GM12878 (cell line): ENCODE results near the gene MARCHF9. TPM values are rescaled to one million over a fixed set of nuclear protein-coding genes. Genes with fewer than 3 reads are reported as not detected.

Source experiments
- ATAC-seq: fragments of 200-7000 bp; cut with Tn5 transposase; 3 replicates; pipeline ENCODE4 v1.9.1; 2020; ENCODE audit warnings: mild to moderate bottlenecking, moderate library complexity
- BruUV-seq: library from RNA; stranded (reverse); fragments of 400-500 nt; replicated peaks from 2 replicates; lab custom pipeline; 2021; lab: Mats Ljungman, UMichigan
- CTCF ChIA-PET: fragments of 300-600 bp; sonication (Branson Sonifier 250); formaldehyde crosslinking; extraction: SDS; loops from one replicate; lab custom pipeline; 2021; ENCODE audit warnings: inconsistent platforms; lab: Yijun Ruan, JAX
- POLR2A ChIA-PET: fragments of 350-600 bp; formaldehyde crosslinking; extraction: SDS; loops from one replicate; lab custom pipeline; 2021; ENCODE audit warnings: inconsistent platforms; lab: Charles Lee
- RAD21 ChIA-PET: fragments of 300-600 bp; sonication (Branson Sonifier 250); formaldehyde crosslinking; loops from one replicate; lab custom pipeline; 2023; ENCODE audit warnings: antibody characterized with exemption; ENCODE audit not compliant: unreplicated experiment; lab: Charles Lee
- SMC1A ChIA-PET: fragments of 300-600 bp; sonication (Branson Sonifier 250); formaldehyde crosslinking; loops from one replicate; lab custom pipeline; 2023; ENCODE audit not compliant: unreplicated experiment, uncharacterized antibody; lab: Charles Lee
- DNase-seq: peaks from one replicate; pipeline ENCODE4 v3.0.0-alpha.2; 2011; ENCODE audit warnings: low read depth, low spot score
- FAIRE-seq: peaks from 3 replicates; lab custom pipeline; 2011; peaks lifted over from hg19 to GRCh38; lab: Jason Lieb, UNC
- H2AFZ ChIP-seq: 2 replicates; pipeline ENCODE4 v1.6.0; 2011; ENCODE audit warnings: low read depth, low read length, control low read depth; ENCODE audit not compliant: control insufficient read depth
- H3K27ac ChIP-seq: 2 replicates; pipeline ENCODE4 v1.5.1; 2011; ENCODE audit warnings: control low read depth; ENCODE audit not compliant: control insufficient read depth, insufficient read depth
- H3K27me3 ChIP-seq, 2 experiments: replicated peaks in 1 of 2; 2 replicates each; pipeline versions ENCODE4 v1.6.0 to v1.6.1; 2011; ENCODE audit warnings: low read length in 1 of 2; ENCODE audit not compliant: control insufficient read depth in 2 of 2, insufficient read depth in 2 of 2
- H3K36me3 ChIP-seq, 2 experiments: 2 replicates each; pipeline ENCODE4 v1.5.1; 2011; ENCODE audit warnings: low read length in 1 of 2; ENCODE audit not compliant: control insufficient read depth in 2 of 2, insufficient read depth in 2 of 2
- H3K4me1 ChIP-seq: 2 replicates; pipeline ENCODE4 v1.6.1; 2011; ENCODE audit warnings: mild to moderate bottlenecking, low read length, moderate library complexity, mixed read lengths; ENCODE audit not compliant: control insufficient read depth, insufficient read depth
- H3K4me2 ChIP-seq: 2 replicates; pipeline ENCODE4 v1.6.0; 2011; ENCODE audit warnings: control low read depth; ENCODE audit not compliant: control insufficient read depth, insufficient read depth
- H3K4me3 ChIP-seq: fragments of 200-600 bp; sonication (generic); 2 replicates; pipeline ENCODE4 v1.5.1; 2016
- H3K79me2 ChIP-seq: 2 replicates; pipeline ENCODE4 v1.6.0; 2011; ENCODE audit warnings: low read length; ENCODE audit not compliant: control insufficient read depth, insufficient read depth
- H3K9ac ChIP-seq: 2 replicates; pipeline ENCODE4 v1.8.0; 2011; ENCODE audit warnings: low read length, control low read depth, mixed read lengths; ENCODE audit not compliant: control insufficient read depth, insufficient read depth
- H3K9me3 ChIP-seq: replicated peaks from 3 replicates; pipeline ENCODE4 v1.5.1; 2011; ENCODE audit warnings: mild to moderate bottlenecking, low read length; ENCODE audit not compliant: control insufficient read depth, insufficient read depth
- H4K20me1 ChIP-seq: 2 replicates; pipeline ENCODE4 v1.6.0; 2011; ENCODE audit not compliant: control insufficient read depth, insufficient read depth
- CBX3 ChIP-seq: fragments of 200-600 bp; sonication (generic); IDR thresholded peaks from 2 replicates; pipeline ENCODE4 v1.6.1; 2016; ENCODE audit warnings: low read depth, borderline replicate concordance
- E4F1 ChIP-seq: fragments of 450-650 bp; IDR thresholded peaks from 2 replicates; pipeline ENCODE4 v1.6.1; 2018; ENCODE audit warnings: borderline replicate concordance, mild to moderate bottlenecking; ENCODE audit not compliant: partially characterized antibody
- EP300 ChIP-seq, 2 experiments: fragments of 150-350 bp in 1 of 2; IDR thresholded peaks; 2 replicates each; pipeline ENCODE4 v1.6.1; 2011 to 2012; ENCODE audit warnings: low read depth in 2 of 2, low read length in 2 of 2, borderline replicate concordance in 1 of 2, improper control_type of control experiment in 1 of 2, inconsistent platforms in 1 of 2; ENCODE audit not compliant: control insufficient read depth in 1 of 2
- GATAD2B ChIP-seq: fragments of 450-650 bp; conservative IDR thresholded peaks from 2 replicates; pipeline ENCODE4 v1.6.1; 2017; ENCODE audit warnings: low read depth, mild to moderate bottlenecking, moderate library complexity
- HDAC6 ChIP-seq: fragments of 200-600 bp; sonication (generic); IDR thresholded peaks from one replicate; pipeline ENCODE4 v1.8.0; 2017; ENCODE audit warnings: antibody characterized with exemption; ENCODE audit not compliant: unreplicated experiment
- HDGF ChIP-seq: fragments of 450-650 bp; IDR thresholded peaks from 2 replicates; pipeline ENCODE4 v1.6.1; 2016; ENCODE audit warnings: antibody characterized with exemption
- IKZF1 ChIP-seq: fragments of 450-650 bp; conservative IDR thresholded peaks from 2 replicates; pipeline ENCODE4 v1.6.1; 2017; ENCODE audit warnings: antibody characterized with exemption, mild to moderate bottlenecking
- IRF4 ChIP-seq: IDR thresholded peaks from 2 replicates; pipeline ENCODE4 v1.6.1; 2011; ENCODE audit warnings: low read depth, low read length
- IRF5 ChIP-seq: fragments of 450-650 bp; IDR thresholded peaks from 2 replicates; pipeline ENCODE4 v1.6.1; 2017; ENCODE audit warnings: borderline replicate concordance
- NRF1 ChIP-seq: conservative IDR thresholded peaks from 2 replicates; pipeline ENCODE4 v1.6.1; 2011; ENCODE audit warnings: mild to moderate bottlenecking, low read depth, low read length, improper control_type of control experiment
- PKNOX1 ChIP-seq: fragments of 450-650 bp; IDR thresholded peaks from 2 replicates; pipeline ENCODE4 v1.6.1; 2016; ENCODE audit warnings: mild to moderate bottlenecking
- PML ChIP-seq: IDR thresholded peaks from 2 replicates; pipeline ENCODE4 v1.6.1; 2012; ENCODE audit warnings: low read length, inconsistent platforms
- POU2F2 ChIP-seq: IDR thresholded peaks from 3 replicates; pipeline ENCODE4 v1.6.1; 2011; ENCODE audit warnings: low read depth, mild to moderate bottlenecking, low read length, borderline replicate concordance
- RCOR1 ChIP-seq: conservative IDR thresholded peaks from 2 replicates; pipeline ENCODE4 v1.6.1; 2012; ENCODE audit warnings: low read depth, low read length, improper control_type of control experiment
- RELA ChIP-seq: fragments of 450-650 bp; IDR thresholded peaks from 2 replicates; pipeline ENCODE4 v1.8.0; 2014; ENCODE audit warnings: borderline replicate concordance; ENCODE audit not compliant: partially characterized antibody
- SUZ12 ChIP-seq: fragments of 200-600 bp; sonication (generic); IDR thresholded peaks from one replicate; pipeline ENCODE4 v1.6.1; 2018; ENCODE audit warnings: antibody characterized with exemption, mild to moderate bottlenecking; ENCODE audit not compliant: unreplicated experiment
- ZBED1 ChIP-seq: IDR thresholded peaks from 2 replicates; pipeline ENCODE4 v1.6.1; 2016; ENCODE audit warnings: borderline replicate concordance
- ZNF274 ChIP-seq: IDR thresholded peaks from one replicate; pipeline ENCODE4 v1.8.0; 2011; ENCODE audit not compliant: insufficient read length, insufficient read depth
- ZNF622 ChIP-seq: fragments of 450-650 bp; IDR thresholded peaks from 2 replicates; pipeline ENCODE4 v1.6.1; 2017; ENCODE audit warnings: mild to moderate bottlenecking, inconsistent platforms
- WGBS: methylation state at CpG from one replicate; pipeline ENCODE4 v1.1.6; 2016; ENCODE audit warnings: low lambda C conversion rate; ENCODE audit not compliant: insufficient replicate concordance, insufficient coverage; ENCODE audit errors: missing lambda C conversion rate; 5-methylcytosine and 5-hydroxymethylcytosine counted together
- in situ Hi-C: fragments of 300-500 bp; cut with MboI; formaldehyde crosslinking; loops from 9 replicates; pipeline ENCODE4 v1.14.3; 2018; ENCODE audit warnings: mixed read lengths
- intact Hi-C: fragments of 100-400 bp; cut with micrococcal nuclease; formaldehyde crosslinking; loops from one replicate; pipeline ENCODE4 v1.14.2; 2022; ENCODE audit not compliant: unreplicated experiment
- polyA plus RNA-seq, 11 experiments: library from polyadenylated mRNA; depleted of rRNA in 4 of 11; unstranded in 6 of 11; stranded (reverse) in 5 of 11; fragments of >200 nt; fragmentation: Nextera tagmentation in 4 of 11; fragmentation: Illumina TruSeq in 1 of 11; extraction: Ambion mirVana in 4 of 11; extraction: Trizol in 1 of 11; gene quantifications; 1 replicate in 1 of 11; 2 replicates in 10 of 11; pipeline versions ENCODE4 v1.2.1 to v1.2.3, GENCODE V29; 2011 to 2016; ENCODE audit warnings: inconsistent platforms in 2 of 11, missing spikeins in 2 of 11, low read depth in 1 of 11
- total RNA-seq, 4 experiments: library from RNA; depleted of rRNA in 3 of 4; stranded (reverse); fragments of >200 nt in 3 of 4; fragmentation: Illumina TruSeq in 1 of 4; extraction: Trizol in 1 of 4; gene quantifications; 2 replicates each; pipeline versions ENCODE4 v1.2.1 to v1.2.3, GENCODE V29; 2013 to 2021

Gene MARCHF9
- total and polyA plus RNA-seq, 10 of the 15 experiments (the other 5 are each of a cell fraction or from before 2014, with no cell fraction given), result 2.4 to 29.3 (median 13.0) TPM

DNA sequence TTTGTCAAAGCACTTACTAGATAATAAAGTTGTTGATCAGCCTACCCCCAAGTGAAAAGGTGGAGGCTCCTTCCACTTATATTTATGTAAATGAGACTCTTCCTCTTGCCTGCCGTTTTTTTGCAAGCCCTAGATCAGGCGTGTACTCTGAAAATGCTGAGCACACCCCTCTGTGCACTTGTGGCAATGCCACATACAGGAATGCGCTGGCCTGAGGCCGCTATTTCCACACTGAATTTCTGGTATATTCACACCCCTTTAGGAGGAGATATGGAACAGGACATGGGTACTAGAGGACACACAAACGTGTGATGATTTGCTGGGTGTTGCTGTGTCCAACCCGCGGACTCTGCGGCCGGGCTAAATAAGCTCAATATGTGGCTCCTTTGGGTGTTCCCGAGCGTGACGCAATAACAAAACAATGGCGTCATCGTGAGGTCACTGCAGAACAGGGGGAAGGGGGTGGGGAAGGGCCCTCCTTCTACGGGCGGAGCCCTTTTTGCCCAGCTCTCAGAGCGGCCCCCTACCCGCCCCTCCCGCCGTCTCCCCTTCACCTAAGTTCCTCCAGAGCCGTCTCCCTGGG lies 10.6 kb upstream of the MARCHF9 start:
- Histone ChIP-seq H3K4me1 (peaks cover 23% of the 10 kb centered on the region), H3K4me3 (peak overlapping the region; percentile 91)
- ATAC-seq, result peak; percentile 55
- TF ChIP-seq IRF5, result no peak
- TF ChIP-seq SUZ12, result no peak
- TF ChIP-seq CBX3, result no peak
- TF ChIP-seq E4F1, result no peak
- TF ChIP-seq ZNF274, result no peak
- no peak for TF ChIP-seq HDGF
- TF ChIP-seq PML, result no peak
- no peak for TF ChIP-seq RELA
- TF ChIP-seq ZBED1, result no peak
- TF ChIP-seq HDAC6, result no peak
- no peak for TF ChIP-seq ZNF622
- no peak for TF ChIP-seq IRF4
- no peak for TF ChIP-seq RCOR1
- TF ChIP-seq PKNOX1, result no peak
- TF ChIP-seq POU2F2, result peak; percentile 8; the same call in 1 of the 3 replicates
- TF ChIP-seq NRF1, result no peak
- no peak for TF ChIP-seq EP300 (IDR thresholded peaks at IDR 0.05; ENCODE audit: borderline replicate concordance in 1 of 2, control insufficient read depth in 1 of 2, low read depth in 2 of 2, low read length in 2 of 2)
- TF ChIP-seq IKZF1, result no peak; the same call in 1 of the 2 replicates
- no peak; the same call in 1 of the 2 replicates for TF ChIP-seq GATAD2B

More for the DNA sequence above, 10.6 kb upstream of the MARCHF9 start:
- POLR2A ChIA-PET, result interaction anchor here (0.5 to 3.0 kb wide), 7 partner anchors 10 to 267 kb away, joined by 3 to 19 read pairs (median 5); partner anchors contain the start of gene MARCHF9
- SMC1A ChIA-PET, result interaction anchor here (0.8 to 2.4 kb wide), 6 partner anchors 12 to 285 kb away, joined by 3 to 14 read pairs (median 4); partner anchors contain the start of genes EEF1AKMT3 and METTL1
- Histone ChIP-seq H3K9ac (peak overlapping the region; percentile 93), H3K4me2 (peak overlapping the region; percentile 99), H3K79me2 (peaks cover 26% of the 10 kb centered on the region), H2AFZ (peak overlapping the region; percentile 90), H3K27me3 (no peaks in the 10 kb centered on the region), H3K27ac (peak overlapping the region; percentile 94), H4K20me1 (no peaks in the 10 kb centered on the region), H3K9me3 (no peaks in the 10 kb centered on the region), H3K36me3 (peaks cover 5 to 6% of the 10 kb centered on the region in 2 experiments)
- FAIRE-seq, result no peak
- intact Hi-C loops (no loop called here), in situ Hi-C loops (no loop called here)
- RAD21 ChIA-PET, result interaction anchor here (1.0 to 1.5 kb wide), 4 partner anchors 12 to 286 kb away, joined by 5 to 6 read pairs (median 6); no protein-coding TSS in a partner anchor
- DNase-seq, result peak; percentile 55
- under 1% methylated on average over 12 of the region's 21 CpGs for WGBS
- no TSS peak for BruUV-seq
- CTCF ChIA-PET, result interaction anchor here (0.8 to 2.9 kb wide), 8 partner anchors 12 to 289 kb away, joined by 3 to 28 read pairs (median 4); partner anchors contain the start of genes GLI1 and INHBE
